ENCODE results near the gene AMH.
"Not testable (repeated sequence)": the region's sequence is repeated elsewhere in the genome, so short reads cannot be mapped to it uniquely, and the experiment has no call there.

The AMH gene

GRCh38 chr19:2249010-2249866 is at the start of gene AMH:
Gene AMH, plus strand, starts transcription at chr19:2249323. Its CDS starts 10 bp downstream, at chr19:2249333.
- FAIRE-seq, result no peak

- FAIRE-seq, result no peak
Observed at GRCh38 chr19:2199861-2200623, 49.1 kb upstream of the AMH start.

- not testable (repeated sequence) for FAIRE-seq
Observed at GRCh38 chr19:2200624-2201294, 48.4 kb upstream of the AMH start.

- FAIRE-seq, result no peak
Observed at GRCh38 chr19:2201473-2202148, 47.5 kb upstream of the AMH start.

- no peak for FAIRE-seq
Observed at GRCh38 chr19:2202366-2202765, 46.8 kb upstream of the AMH start.

- no peak for FAIRE-seq
Observed at GRCh38 chr19:2207008-2207407, 42.1 kb upstream of the AMH start.

GRCh38 chr19:2207991-2208860 is 40.9 kb upstream of the AMH start:
- no peak for FAIRE-seq

GRCh38 chr19:2208975-2209374 is 40.1 kb upstream of the AMH start:
- no peak for FAIRE-seq

- FAIRE-seq, result no peak
Observed at GRCh38 chr19:2209408-2209807, 39.7 kb upstream of the AMH start.

- no peak for FAIRE-seq
Observed at GRCh38 chr19:2210206-2210605, 38.9 kb upstream of the AMH start.

- no peak for FAIRE-seq
Observed at GRCh38 chr19:2210987-2211740, 38.0 kb upstream of the AMH start.

- no peak for FAIRE-seq
Observed at GRCh38 chr19:2212861-2213711, 36.0 kb upstream of the AMH start.

- FAIRE-seq, result no peak
Observed at GRCh38 chr19:2213799-2214198, 35.3 kb upstream of the AMH start.

GRCh38 chr19:2214251-2214650 is 34.9 kb upstream of the AMH start:
- FAIRE-seq, result no peak

GRCh38 chr19:2215281-2215751 is 33.8 kb upstream of the AMH start:
- no peak for FAIRE-seq

- no peak for FAIRE-seq
Observed at GRCh38 chr19:2216361-2217225, 32.5 kb upstream of the AMH start.

- no peak for FAIRE-seq
Observed at GRCh38 chr19:2217591-2217990, 31.5 kb upstream of the AMH start.

- FAIRE-seq, result no peak
Observed at GRCh38 chr19:2219726-2220125, 29.4 kb upstream of the AMH start.

- no peak for FAIRE-seq
Observed at GRCh38 chr19:2221250-2221831, 27.8 kb upstream of the AMH start.
